Activated CD8-positive, alpha-beta T cell treated with anti-CD3 and anti-CD28 coated beads, Interleukin-2, amount 10 ng/mL, durations not matched to agents 7 days and 5 days (primary cell): ENCODE data around the gene IDH3G. TPM values are rescaled to one million over a fixed set of nuclear protein-coding genes. Genes with fewer than 3 reads are reported as not detected.

ENCODE experiments used
- ATAC-seq: fragments of 150-1000 bp; cut with Tn5 transposase; one replicate; pipeline ENCODE4 v1.10.0; 2021; ENCODE audit warnings: moderate library complexity
- CTCF ChIA-PET: fragments of 350-600 bp; sonication (Branson Sonifier 250); formaldehyde crosslinking; loops from one replicate; lab custom pipeline; 2021; ENCODE audit warnings: antibody characterized with exemption; lab: Charles Lee
- POLR2A ChIA-PET: fragments of 350-600 bp; sonication (Branson Sonifier 250); formaldehyde crosslinking; loops from one replicate; lab custom pipeline; 2021; ENCODE audit warnings: antibody characterized with exemption; lab: Charles Lee
- DNase-seq: peaks from one replicate; pipeline ENCODE4 v3.0.0-alpha.2; 2020
- H3K27ac Mint-ChIP-seq: one replicate; pipeline ENCODE4 v1.8.0; 2021; ENCODE audit warnings: mild to moderate bottlenecking, mixed read lengths
- H3K27me3 Mint-ChIP-seq: one replicate; pipeline ENCODE4 v1.8.0; 2021; ENCODE audit warnings: low read depth, mixed read lengths
- H3K36me3 Mint-ChIP-seq: one replicate; pipeline ENCODE4 v1.8.0; 2021; ENCODE audit warnings: low read depth, mixed read lengths
- H3K4me1 Mint-ChIP-seq: one replicate; pipeline ENCODE4 v1.8.0; 2021; ENCODE audit warnings: low read depth, mixed read lengths
- H3K4me3 Mint-ChIP-seq: one replicate; pipeline ENCODE4 v1.8.0; 2021; ENCODE audit warnings: mild to moderate bottlenecking, mixed read lengths
- H3K9me3 Mint-ChIP-seq: one replicate; pipeline ENCODE4 v1.8.0; 2022; ENCODE audit warnings: mixed read lengths; ENCODE audit not compliant: insufficient read depth
- total RNA-seq, 2 experiments: library from RNA; stranded (reverse); gene quantifications; one replicate each; pipeline ENCODE4 v1.2.3, GENCODE V29; 2021

The IDH3G gene
- total RNA-seq, 2 experiments from 2014 or later: 63.2 to 66.9 TPM

DNA sequence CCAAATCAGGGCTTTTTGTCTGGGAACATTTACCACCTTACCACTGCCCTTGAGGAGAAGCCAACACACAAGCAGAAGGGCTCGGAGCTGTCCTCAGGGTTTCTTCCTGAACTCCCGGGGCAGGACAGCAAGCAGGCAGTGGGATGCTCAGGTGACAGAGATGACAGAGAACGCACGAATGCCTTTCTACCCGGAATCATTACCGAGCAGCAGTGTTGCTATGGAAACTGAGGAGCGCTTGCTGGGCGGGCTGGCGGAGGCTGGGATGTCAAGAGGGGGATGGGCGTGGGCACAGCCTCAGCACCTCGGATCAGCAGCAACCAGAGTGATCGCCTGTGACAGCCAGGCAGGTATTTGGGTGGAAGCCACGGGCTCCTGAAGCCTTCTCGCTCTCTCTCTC, 18.0 kb upstream of the IDH3G start:
- Mint-ChIP-seq H3K27ac (no peak overlapping the region), H3K36me3 (no peaks in the 10 kb centered on the region), H3K4me1 (peaks cover 15% of the 10 kb centered on the region), H3K9me3 (no peaks in the 10 kb centered on the region), H3K27me3 (peaks cover 19% of the 10 kb centered on the region), H3K4me3 (no peak overlapping the region)
- ChIA-PET POLR2A (no interaction called here), CTCF (no interaction called here)
- DNase-seq (no peak), ATAC-seq (no peak)

DNA sequence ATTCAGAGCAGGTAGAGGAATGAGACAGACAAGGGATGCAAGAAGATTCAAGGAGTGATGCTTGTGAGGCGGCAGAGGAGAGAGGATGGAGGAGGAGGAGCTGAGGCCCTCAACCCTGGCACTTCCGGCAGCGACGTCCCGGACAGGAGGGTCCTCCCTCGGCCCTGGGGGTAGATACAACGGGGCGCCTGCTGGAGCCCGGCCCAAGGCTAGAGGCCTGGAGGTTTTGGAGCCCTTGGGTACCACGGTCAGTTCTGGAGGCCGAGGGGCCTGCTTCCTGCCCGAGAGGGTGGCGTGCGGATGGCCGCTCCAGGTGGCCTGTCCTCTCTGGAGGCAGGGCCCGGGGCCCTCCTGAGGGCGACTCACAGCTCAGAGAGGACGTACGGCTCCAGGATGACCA, 13.8 kb upstream of the IDH3G start:
- Mint-ChIP-seq H3K27me3 (peaks cover 3% of the 10 kb centered on the region), H3K27ac (no peak overlapping the region), H3K9me3 (no peaks in the 10 kb centered on the region), H3K4me3 (no peak overlapping the region), H3K4me1 (no peaks in the 10 kb centered on the region), H3K36me3 (no peaks in the 10 kb centered on the region)
- no peak for ATAC-seq
- ChIA-PET CTCF (no interaction called here), POLR2A (no interaction called here)
- no peak for DNase-seq

DNA sequence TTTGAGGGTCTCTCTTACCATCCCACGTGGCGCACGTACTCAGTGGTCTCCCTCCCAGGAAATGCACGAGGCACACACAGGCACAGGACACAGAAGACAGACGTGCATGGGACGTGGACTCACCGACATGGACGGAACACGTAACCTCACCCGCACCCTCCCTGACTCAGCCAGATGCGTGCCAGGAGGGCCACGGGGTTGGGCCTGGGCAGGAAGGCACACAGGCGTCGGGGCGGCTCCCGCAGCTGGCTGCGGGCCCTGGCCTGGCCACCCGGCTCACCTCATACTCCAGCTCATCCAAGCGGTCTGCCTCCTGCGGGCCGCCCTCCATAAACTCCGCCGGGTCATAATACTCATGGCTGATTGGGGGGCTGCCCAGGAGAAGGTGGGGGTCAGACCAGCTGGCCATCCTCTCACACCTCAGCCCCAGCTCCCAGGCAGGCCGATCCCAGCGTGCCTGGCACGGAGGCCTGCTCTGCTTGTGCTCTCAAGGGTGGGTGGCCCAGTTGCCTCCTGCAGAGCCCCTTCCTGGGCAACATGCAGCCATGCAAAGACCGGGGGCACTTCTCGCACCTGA, 12.9 kb upstream of the IDH3G start:
- H3K27me3 Mint-ChIP-seq: peaks cover 2% of the 10 kb centered on the region

DNA sequence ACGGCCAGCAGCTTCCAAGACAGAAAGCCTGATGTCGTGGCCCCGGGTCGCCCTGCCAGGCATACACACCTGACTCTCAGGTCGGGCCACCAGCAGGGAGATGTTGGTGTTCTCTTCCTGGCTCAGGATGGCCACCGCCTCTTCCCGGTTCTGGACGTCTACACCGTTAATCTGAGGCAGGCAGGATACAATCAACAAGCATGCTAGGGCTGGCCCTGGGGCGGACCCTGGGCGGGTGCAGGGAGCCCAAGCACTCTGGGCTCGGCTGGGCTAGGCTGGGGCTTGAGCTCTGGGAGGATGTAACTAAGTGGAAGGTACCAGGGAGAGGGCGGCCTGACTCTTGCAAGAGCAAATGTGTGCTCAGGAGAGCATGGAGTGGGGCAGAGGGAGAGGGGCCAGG, 11.3 kb upstream of the IDH3G start:
- DNase-seq (no peak), ATAC-seq (no peak)
- Mint-ChIP-seq H3K27ac (no peak overlapping the region), H3K4me3 (no peak overlapping the region), H3K4me1 (no peaks in the 10 kb centered on the region), H3K9me3 (no peaks in the 10 kb centered on the region), H3K36me3 (no peaks in the 10 kb centered on the region), H3K27me3 (peaks cover 2% of the 10 kb centered on the region)
- POLR2A ChIA-PET: no interaction called here
- CTCF ChIA-PET: no interaction called here

More for the DNA sequence above, 12.9 kb upstream of the IDH3G start:
- Mint-ChIP-seq H3K27ac (no peak overlapping the region), H3K4me1 (no peaks in the 10 kb centered on the region), H3K9me3 (no peaks in the 10 kb centered on the region), H3K36me3 (no peaks in the 10 kb centered on the region), H3K4me3 (no peak overlapping the region)
- ChIA-PET CTCF (no interaction called here), POLR2A (no interaction called here)
- ATAC-seq (no peak), DNase-seq (no peak)

DNA sequence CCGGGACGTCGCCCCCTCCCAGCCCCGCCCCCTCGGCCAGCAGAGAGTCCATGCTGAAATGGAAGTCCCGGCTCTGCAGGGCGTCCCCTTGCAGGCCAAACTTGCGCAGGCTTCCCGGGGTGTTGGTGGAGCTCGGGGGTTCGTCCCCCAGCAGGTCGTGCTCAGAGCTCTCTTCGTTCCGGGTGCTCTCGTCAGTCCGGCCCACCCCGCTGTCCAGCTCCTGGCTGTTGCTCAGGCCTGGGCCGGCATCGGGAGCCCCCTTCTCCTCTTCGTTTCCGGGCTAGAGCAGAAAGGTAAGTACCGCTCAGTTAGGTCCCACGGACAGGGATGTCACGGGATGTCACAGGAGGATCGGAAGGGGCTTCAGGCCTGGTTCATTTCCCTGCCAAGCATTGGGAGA, 10.4 kb upstream of the IDH3G start:
- no peak overlapping the region for H3K4me3 Mint-ChIP-seq
- DNase-seq (no peak), ATAC-seq (no peak)
- no peak overlapping the region for H3K27ac Mint-ChIP-seq
- H3K4me1 Mint-ChIP-seq: no peaks in the 10 kb centered on the region
- peaks cover 2% of the 10 kb centered on the region for H3K27me3 Mint-ChIP-seq
- H3K36me3 Mint-ChIP-seq: no peaks in the 10 kb centered on the region
- ChIA-PET CTCF (no interaction called here), POLR2A (no interaction called here)
- H3K9me3 Mint-ChIP-seq: no peaks in the 10 kb centered on the region

DNA sequence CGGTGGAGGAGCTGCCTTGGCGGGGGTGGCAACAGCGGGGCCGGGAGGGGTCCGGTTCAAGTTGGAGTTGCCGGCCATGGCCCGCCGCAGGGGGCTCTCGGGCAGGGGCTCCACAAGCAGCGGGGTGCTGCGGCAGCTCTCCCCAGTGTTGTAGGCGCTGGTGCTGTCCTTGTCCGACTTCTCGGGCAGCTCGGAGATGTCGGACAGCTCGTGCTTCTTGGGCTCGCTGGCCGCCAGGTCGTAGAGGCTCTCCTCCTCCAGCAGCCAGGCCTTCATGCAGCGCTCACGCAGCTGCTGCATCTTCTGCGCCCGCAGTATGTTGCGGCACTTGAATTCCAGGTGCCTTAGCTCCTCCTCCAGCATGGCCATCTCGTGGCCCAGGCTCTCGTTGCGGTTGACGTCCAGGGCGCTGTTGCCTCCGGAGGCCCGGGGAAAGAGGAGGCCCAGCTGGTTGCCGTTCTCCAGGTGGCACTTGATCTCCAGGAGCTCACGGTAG, 10.0 kb upstream of the IDH3G start:
- ChIA-PET CTCF (no interaction called here), POLR2A (no interaction called here)
- H3K27ac Mint-ChIP-seq: no peak overlapping the region
- no peaks in the 10 kb centered on the region for H3K4me1 Mint-ChIP-seq
- peaks cover 2% of the 10 kb centered on the region for H3K27me3 Mint-ChIP-seq
- no peak for DNase-seq
- no peak for ATAC-seq
- no peaks in the 10 kb centered on the region for H3K9me3 Mint-ChIP-seq
- H3K36me3 Mint-ChIP-seq: peaks cover 2% of the 10 kb centered on the region
- no peak overlapping the region for H3K4me3 Mint-ChIP-seq

DNA sequence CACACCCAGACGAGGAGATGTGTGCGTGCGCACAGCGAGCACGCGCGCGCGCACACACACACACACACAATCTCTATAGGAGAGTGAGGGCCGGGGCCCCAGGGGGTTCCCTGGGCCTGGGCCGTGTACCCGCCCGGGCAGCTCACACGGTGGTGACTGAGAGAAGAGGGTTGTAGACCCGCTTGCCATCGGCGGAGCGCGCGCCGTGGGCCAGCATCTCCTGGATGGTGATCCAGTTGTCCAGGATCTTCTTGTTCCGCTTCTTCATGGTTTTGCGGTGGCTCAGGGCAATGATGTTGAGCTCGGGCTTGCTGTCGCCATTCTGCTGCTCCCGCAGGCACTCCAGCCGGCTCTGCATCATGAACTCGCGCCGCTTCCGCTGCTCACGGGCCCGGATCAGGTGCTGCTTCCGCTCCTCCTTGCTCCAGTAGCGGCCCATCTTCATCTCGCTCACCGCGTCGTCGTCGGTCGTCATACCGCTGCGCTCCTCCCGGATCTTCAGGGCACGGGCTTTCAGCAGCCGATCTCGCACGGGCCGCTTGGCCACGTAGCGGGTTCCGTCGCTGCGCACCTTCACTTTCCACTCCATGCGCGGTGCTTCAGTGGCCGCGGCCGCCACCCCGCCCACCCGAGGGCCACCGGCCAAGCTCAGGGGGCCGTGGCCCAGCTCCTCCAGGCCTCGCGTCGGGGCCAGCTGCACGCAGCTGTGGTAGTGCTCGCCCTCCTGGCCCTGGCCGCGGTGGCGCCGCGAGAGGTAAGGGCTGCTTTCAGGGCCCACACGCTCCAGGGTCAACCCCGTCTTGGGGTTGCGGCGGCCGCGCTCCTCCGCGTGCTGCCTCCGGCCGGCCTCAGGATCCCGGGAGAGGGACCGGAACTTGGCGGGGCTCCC, 9.3 kb upstream of the IDH3G start:
- H3K36me3 Mint-ChIP-seq: peaks cover 6% of the 10 kb centered on the region
- ChIA-PET POLR2A (no interaction called here), CTCF (no interaction called here)
- ATAC-seq: no peak
- H3K27me3 Mint-ChIP-seq: peaks cover 2% of the 10 kb centered on the region
- DNase-seq: no peak
- H3K27ac Mint-ChIP-seq: no peak overlapping the region
- H3K9me3 Mint-ChIP-seq: no peaks in the 10 kb centered on the region
- no peak overlapping the region for H3K4me3 Mint-ChIP-seq
- H3K4me1 Mint-ChIP-seq: no peaks in the 10 kb centered on the region

DNA sequence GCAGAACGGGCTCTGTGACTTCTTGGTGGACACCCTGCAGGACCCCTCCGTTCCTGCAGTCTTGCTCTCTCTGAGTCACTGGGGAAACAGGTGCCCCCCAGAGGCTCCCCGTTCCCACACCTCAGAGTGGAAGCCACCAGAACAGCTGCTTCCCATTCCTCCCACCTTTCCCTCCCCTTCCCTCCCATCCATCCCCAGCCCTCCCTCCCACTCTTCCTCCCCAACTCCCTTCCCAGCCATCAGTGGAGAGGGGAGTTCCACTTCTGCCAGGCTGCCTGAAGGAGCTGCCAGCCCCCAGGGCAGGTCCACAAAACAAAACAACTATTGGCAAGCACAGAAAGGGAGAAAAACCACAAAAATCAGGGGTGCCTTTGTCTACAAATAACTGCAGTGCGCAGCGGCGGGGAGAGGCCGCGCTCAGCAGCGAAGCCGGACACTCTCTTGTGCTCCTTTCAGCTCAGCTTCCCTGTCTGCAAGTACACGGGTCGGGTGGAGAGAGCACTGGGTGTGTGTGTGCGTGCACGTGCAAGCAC, 8.4 kb upstream of the IDH3G start:
- Mint-ChIP-seq H3K27ac (no peak overlapping the region), H3K4me1 (no peaks in the 10 kb centered on the region), H3K36me3 (peaks cover 6% of the 10 kb centered on the region), H3K9me3 (no peaks in the 10 kb centered on the region), H3K4me3 (no peak overlapping the region), H3K27me3 (peaks cover 2% of the 10 kb centered on the region)
- ATAC-seq: no peak
- ChIA-PET POLR2A (no interaction called here), CTCF (no interaction called here)
- no peak for DNase-seq

DNA sequence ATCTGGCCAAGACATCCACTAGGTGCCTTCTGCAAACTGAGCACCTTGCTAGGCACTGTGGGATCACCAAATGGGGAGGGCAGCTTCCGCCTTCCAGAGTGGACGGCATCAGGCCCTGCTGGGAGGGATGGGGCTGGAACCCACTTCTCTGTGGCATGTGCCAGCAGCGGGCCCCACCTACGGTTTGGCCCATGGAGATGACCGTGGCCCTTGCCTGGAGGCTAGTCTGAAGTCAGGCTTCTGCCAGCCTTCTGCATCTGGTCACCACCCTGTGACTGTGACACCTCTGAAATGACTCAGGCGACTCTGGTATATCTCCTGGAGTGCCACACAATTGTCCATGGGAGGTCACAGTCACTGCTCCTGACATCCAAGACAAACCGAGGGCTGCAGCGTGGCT, 7.5 kb upstream of the IDH3G start:
- H3K9me3 Mint-ChIP-seq: no peaks in the 10 kb centered on the region
- H3K36me3 Mint-ChIP-seq: peaks cover 11% of the 10 kb centered on the region
- no peak for DNase-seq
- no peak overlapping the region for H3K4me3 Mint-ChIP-seq
- POLR2A ChIA-PET: no interaction called here
- CTCF ChIA-PET: no interaction called here
- H3K27ac Mint-ChIP-seq: no peak overlapping the region
- no peak for ATAC-seq
- H3K27me3 Mint-ChIP-seq: peaks cover 2% of the 10 kb centered on the region
- H3K4me1 Mint-ChIP-seq: no peaks in the 10 kb centered on the region

DNA sequence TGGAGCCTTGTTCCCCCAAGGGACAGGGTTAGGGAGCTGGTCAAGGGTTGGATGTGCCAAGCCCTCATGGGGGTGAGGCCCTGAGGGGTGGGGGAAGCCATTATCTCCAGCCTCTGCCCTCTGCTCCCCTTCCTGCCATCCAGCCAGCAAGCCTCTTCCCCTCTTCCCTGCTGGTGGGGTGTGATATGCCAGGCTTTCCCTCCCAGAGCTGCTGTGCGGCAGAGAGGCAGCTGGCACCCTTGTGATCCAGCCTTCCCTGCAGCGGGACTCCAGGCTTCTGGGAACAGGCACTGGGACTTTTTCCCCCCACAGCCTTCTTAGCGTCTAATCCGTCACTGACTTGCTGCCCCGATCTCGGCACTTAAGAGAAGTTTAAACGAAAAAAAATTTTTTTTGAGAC, 6.6 kb upstream of the IDH3G start:
- Mint-ChIP-seq H3K36me3 (peaks cover 19% of the 10 kb centered on the region), H3K4me1 (peaks cover 8% of the 10 kb centered on the region), H3K9me3 (no peaks in the 10 kb centered on the region), H3K27ac (no peak overlapping the region), H3K4me3 (no peak overlapping the region), H3K27me3 (peaks cover 2% of the 10 kb centered on the region)
- DNase-seq (no peak), ATAC-seq (no peak)
- ChIA-PET CTCF (no interaction called here), POLR2A (no interaction called here)

DNA sequence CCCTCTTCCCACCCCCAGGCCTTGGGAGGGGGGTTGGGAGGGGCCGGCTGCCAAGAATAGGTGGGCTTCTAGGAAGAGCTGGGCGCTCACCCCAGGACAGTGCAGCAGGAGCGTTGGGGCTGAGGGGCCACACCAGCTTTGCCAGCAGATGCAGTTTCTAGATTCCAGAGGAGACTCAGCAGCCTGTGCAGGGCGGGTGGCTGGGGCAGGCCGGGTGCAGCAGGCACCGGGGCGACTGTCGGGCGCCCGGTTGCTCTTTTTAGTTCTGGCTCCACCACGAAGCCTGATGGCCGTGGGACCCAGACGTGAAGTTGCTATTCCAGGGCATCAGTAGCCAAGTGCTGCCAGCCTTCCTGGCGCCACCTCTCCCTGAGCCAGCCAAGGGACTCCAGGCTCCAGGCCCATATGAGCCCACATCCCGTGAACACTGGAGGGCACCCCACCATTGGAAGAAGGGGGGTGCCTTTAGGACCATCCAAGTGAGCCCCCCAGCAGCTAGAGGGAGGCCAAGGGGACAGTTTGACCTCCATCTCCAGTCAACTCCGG, 6.1 kb upstream of the IDH3G start:
- POLR2A ChIA-PET: no interaction called here
- CTCF ChIA-PET: no interaction called here
- no peak overlapping the region for H3K4me3 Mint-ChIP-seq
- H3K9me3 Mint-ChIP-seq: no peaks in the 10 kb centered on the region
- no peak overlapping the region for H3K27ac Mint-ChIP-seq
- peaks cover 2% of the 10 kb centered on the region for H3K27me3 Mint-ChIP-seq
- ATAC-seq (no peak), DNase-seq (no peak)
- peaks cover 9% of the 10 kb centered on the region for H3K4me1 Mint-ChIP-seq
- peaks cover 19% of the 10 kb centered on the region for H3K36me3 Mint-ChIP-seq

DNA sequence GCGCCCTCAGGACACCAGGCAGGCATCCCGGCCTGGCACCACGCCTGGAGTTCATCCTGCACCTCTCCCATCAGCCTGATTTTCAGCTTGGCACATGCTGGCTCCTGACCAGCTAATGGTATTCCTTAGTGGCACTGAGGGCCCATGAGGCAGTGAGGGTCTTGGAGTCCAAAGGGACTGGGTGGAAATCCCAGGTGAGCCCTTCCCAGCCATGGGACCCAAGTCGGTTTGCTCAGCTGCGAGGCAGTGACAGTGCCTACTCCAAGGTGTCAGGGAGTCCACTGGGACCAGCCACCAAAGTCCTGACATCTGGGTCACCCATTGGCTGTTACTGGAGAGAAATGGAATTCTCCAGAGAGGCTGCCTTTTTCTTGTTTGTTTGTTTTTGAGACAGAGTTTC, 5.2 kb upstream of the IDH3G start:
- no peak overlapping the region for H3K27ac Mint-ChIP-seq
- CTCF ChIA-PET: no interaction called here
- peaks cover 9% of the 10 kb centered on the region for H3K4me1 Mint-ChIP-seq
- no peak for DNase-seq
- peaks cover 2% of the 10 kb centered on the region for H3K27me3 Mint-ChIP-seq
- no peaks in the 10 kb centered on the region for H3K9me3 Mint-ChIP-seq
- ATAC-seq: no peak
- POLR2A ChIA-PET: no interaction called here
- H3K4me3 Mint-ChIP-seq: no peak overlapping the region
- H3K36me3 Mint-ChIP-seq: peaks cover 19% of the 10 kb centered on the region
